ENCODE data around the gene UBE3C. TPM values are rescaled to one million over a fixed set of nuclear protein-coding genes. Genes with fewer than 3 reads are reported as not detected.
A peak's percentile ranks its signal among the peaks of the same experiment; 100 is the strongest.

The UBE3C gene
- total and polyA plus RNA-seq, 9 of the 15 experiments (the other 6 are each of a cell fraction or from before 2014, with no cell fraction given) = 9.6 to 91.7 (median 75.4) TPM

DNA sequence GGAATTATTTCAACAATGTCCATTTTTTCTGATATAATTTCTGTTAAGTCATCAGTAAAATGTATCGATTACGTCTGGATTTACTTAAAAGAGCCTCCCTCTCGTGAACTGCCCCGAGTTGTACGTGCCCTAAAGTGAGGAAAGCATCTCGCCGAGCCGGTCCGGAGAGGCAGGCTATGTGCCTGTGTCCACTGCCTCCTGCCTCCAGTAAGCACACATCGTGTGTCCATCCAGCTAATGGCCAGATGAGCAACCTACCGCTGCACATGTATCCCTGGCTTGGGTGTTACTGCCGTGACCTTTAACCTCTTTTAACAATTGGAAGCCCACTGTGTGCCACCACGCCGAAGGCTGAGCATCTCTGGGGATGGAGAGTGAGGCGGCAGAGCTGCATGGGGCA lies 174.9 kb downstream of the UBE3C start:
- H3K9ac ChIP-seq (ENCODE audit: insufficient read depth in 1 of 2, low read depth in 2 of 2, low read length in 2 of 2) = no peak overlapping the region
- ATAC-seq = no peak
- no peaks in the 10 kb centered on the region for H3K36me3 ChIP-seq (ENCODE audit: control insufficient read depth, insufficient read depth, low read length)
- ChIA-PET POLR2A (no interaction called here), CTCF (ENCODE audit: low intra/inter-chr PET ratio) (no interaction called here)
- no peak overlapping the region for H3K4me2 ChIP-seq (ENCODE audit: insufficient read depth, low read length)
- no peak overlapping the region for H3K27ac ChIP-seq (ENCODE audit: extremely low read depth, low read depth, low read length)
- no peaks in the 10 kb centered on the region for H4K20me1 ChIP-seq (replicated peaks; ENCODE audit: control insufficient read depth, insufficient read depth, low read length)
- FAIRE-seq = no peak
- no peaks in the 10 kb centered on the region for H3K9me3 ChIP-seq (replicated peaks; ENCODE audit: control insufficient read depth, insufficient read depth, low read depth, low read length)
- no peak overlapping the region for H3K4me3 ChIP-seq
- no peaks in the 10 kb centered on the region for H3K79me2 ChIP-seq (ENCODE audit: control insufficient read depth, insufficient read depth, low read length)
- no TSS peak for BruUV-seq (replicated peaks)
- peaks cover 0 to 16% of the 10 kb centered on the region in 2 experiments; a peak in 3 of 5 replicates for H3K4me1 ChIP-seq (replicated peaks in 1 of 2; ENCODE audit: control insufficient read depth in 2 of 2, insufficient read depth in 2 of 2, low read length in 2 of 2)
- no peak overlapping the region for H2AFZ ChIP-seq (ENCODE audit: low read depth, low read length)
- TF ChIP-seq SREBF1 (IDR thresholded peaks at IDR 0.05; ENCODE audit: borderline replicate concordance, low read depth, low read length) = no peak
- no peak for TF ChIP-seq LEF1 (IDR thresholded peaks at IDR 0.05)
- no peak for TF ChIP-seq SRSF3 (IDR thresholded peaks at IDR 0.05; ENCODE audit: insufficient read depth, low read length)
- peak; percentile 37; the same call in 1 of the 2 replicates for TF ChIP-seq ZNF316 (IDR thresholded peaks at IDR 0.05)
- peak; percentile 75; the same call in 1 of the 2 replicates for TF ChIP-seq NR2C2 (CRISPR knock-in tag; IDR thresholded peaks at IDR 0.05)
- TF ChIP-seq NR2C2 (tag; IDR thresholded peaks at IDR 0.05) = no peak
- no peak for TF ChIP-seq ZBTB26 (CRISPR knock-in tag; IDR thresholded peaks at IDR 0.05)
- TF ChIP-seq NR2C1 (IDR thresholded peaks at IDR 0.05) = no peak; the same call in 1 of the 2 replicates
- TF ChIP-seq NR2C1 (tag; IDR thresholded peaks at IDR 0.05) = peak; percentile 42; the same call in 1 of the 2 replicates
- no peak for TF ChIP-seq SIRT6 (IDR thresholded peaks at IDR 0.05; ENCODE audit: low read depth, low read length)
- TF ChIP-seq, protein P1, sequence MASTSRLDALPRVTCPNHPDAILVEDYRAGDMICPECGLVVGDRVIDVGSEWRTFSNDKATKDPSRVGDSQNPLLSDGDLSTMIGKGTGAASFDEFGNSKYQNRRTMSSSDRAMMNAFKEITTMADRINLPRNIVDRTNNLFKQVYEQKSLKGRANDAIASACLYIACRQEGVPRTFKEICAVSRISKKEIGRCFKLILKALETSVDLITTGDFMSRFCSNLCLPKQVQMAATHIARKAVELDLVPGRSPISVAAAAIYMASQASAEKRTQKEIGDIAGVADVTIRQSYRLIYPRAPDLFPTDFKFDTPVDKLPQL (IDR thresholded peaks at IDR 0.05; ENCODE audit: extremely low read depth, insufficient read length) = no peak
- peak; percentile 28; the same call in 1 of the 2 replicates for TF ChIP-seq C11orf30 (IDR thresholded peaks at IDR 0.05; ENCODE audit: low read depth)
- no peak for TF ChIP-seq GABPA (tag; conservative IDR thresholded peaks at IDR 0.05; ENCODE audit: low read depth)
- no peak for TF ChIP-seq PYGO2 (tag; IDR thresholded peaks at IDR 0.05)
- TF ChIP-seq JUN (IDR thresholded peaks at IDR 0.05; ENCODE audit: borderline replicate concordance, low read depth, low read length) = no peak
- no peak for TF ChIP-seq JUN (CRISPR knock-in tag; IDR thresholded peaks at IDR 0.05; ENCODE audit: borderline replicate concordance)
- no peaks in the 10 kb centered on the region; a peak in 1 of 5 replicates for H3K27me3 ChIP-seq (ENCODE audit: control insufficient read depth in 2 of 2, insufficient read depth in 2 of 2, low read length in 2 of 2)
- no peaks in the 10 kb centered on the region for H3K9me1 ChIP-seq (ENCODE audit: control insufficient read depth, insufficient read depth, low read length)
- intact Hi-C loops (cut with micrococcal nuclease) = no loop called here
- WGBS (ENCODE audit: insufficient coverage, low coverage, missing lambda C conversion rate) = 47% methylated on average over 15 of the region's 15 CpGs
- DNase-seq (ENCODE audit: extremely low read depth in 1 of 4, low spot score in 3 of 4) = peak in 1 of 4 experiments; percentile 10
- in situ Hi-C loops (cut with MboI) = no loop called here

Data from K562 (cell line).